Measurements from ENCODE around the gene PTPN1.
"Not testable (repeated sequence)": the region's sequence is repeated elsewhere in the genome, so short reads cannot be mapped to it uniquely, and the experiment has no call there.

PTPN1 gene

GRCh38 chr20:50587291-50587961 lies 77.2 kb downstream of the PTPN1 start:
- no peak for DNase-seq (ENCODE audit: extremely low read depth in 1 of 2, low read depth in 1 of 2)

GRCh38 chr20:50588034-50588736 lies 78.0 kb downstream of the PTPN1 start:
- peak in 1 of 2 donors; percentile 50 for DNase-seq (ENCODE audit: extremely low read depth in 1 of 2, low read depth in 1 of 2)

GRCh38 chr20:50589548-50590347 lies 79.6 kb downstream of the PTPN1 start:
- no peak for DNase-seq (ENCODE audit: extremely low read depth in 1 of 2, low read depth in 1 of 2)

- DNase-seq (ENCODE audit: extremely low read depth in 1 of 2, low read depth in 1 of 2): no peak
Observed at GRCh38 chr20:50590348-50590664, 80.1 kb downstream of the PTPN1 start.

- no peak for DNase-seq (ENCODE audit: extremely low read depth in 1 of 2, low read depth in 1 of 2)
Observed at GRCh38 chr20:50591233-50591852, 81.2 kb downstream of the PTPN1 start.

GRCh38 chr20:50592282-50593004 lies 82.3 kb downstream of the PTPN1 start:
- no peak for DNase-seq (ENCODE audit: extremely low read depth in 1 of 2, low read depth in 1 of 2)

- no peak for DNase-seq (ENCODE audit: extremely low read depth in 1 of 2, low read depth in 1 of 2)
Observed at GRCh38 chr20:50593005-50593335, 82.8 kb downstream of the PTPN1 start.

- no peak for DNase-seq (ENCODE audit: extremely low read depth in 1 of 2, low read depth in 1 of 2)
Observed at GRCh38 chr20:50594231-50594590, 84.0 kb downstream of the PTPN1 start.

GRCh38 chr20:50594591-50595432 lies 84.6 kb downstream of the PTPN1 start:
- no peak for DNase-seq (ENCODE audit: extremely low read depth in 1 of 2, low read depth in 1 of 2)

- DNase-seq (ENCODE audit: extremely low read depth in 1 of 2, low read depth in 1 of 2): no peak
Observed at GRCh38 chr20:50595433-50595895, 85.3 kb downstream of the PTPN1 start.

GRCh38 chr20:50595988-50596693 lies 86.0 kb downstream of the PTPN1 start:
- DNase-seq (ENCODE audit: extremely low read depth in 1 of 2, low read depth in 1 of 2): no peak

GRCh38 chr20:50596694-50597021 lies 86.5 kb downstream of the PTPN1 start:
- DNase-seq (ENCODE audit: extremely low read depth in 1 of 2, low read depth in 1 of 2): no peak

GRCh38 chr20:50597406-50597969 lies 87.3 kb downstream of the PTPN1 start:
- no peak for DNase-seq (ENCODE audit: extremely low read depth in 1 of 2, low read depth in 1 of 2)

GRCh38 chr20:50598074-50598473 lies 87.9 kb downstream of the PTPN1 start:
- DNase-seq (ENCODE audit: extremely low read depth in 1 of 2, low read depth in 1 of 2): no peak

GRCh38 chr20:50598768-50599167 lies 88.6 kb downstream of the PTPN1 start:
- DNase-seq (ENCODE audit: extremely low read depth in 1 of 2, low read depth in 1 of 2): not testable (repeated sequence)

GRCh38 chr20:50600281-50600895 lies 90.2 kb downstream of the PTPN1 start:
- no peak for DNase-seq (ENCODE audit: extremely low read depth in 1 of 2, low read depth in 1 of 2)

GRCh38 chr20:50601511-50602431 lies 91.6 kb downstream of the PTPN1 start:
- no peak for DNase-seq (ENCODE audit: extremely low read depth in 1 of 2, low read depth in 1 of 2)
